ENCODE measurements around the gene LFNG. TPM values are rescaled to one million over a fixed set of nuclear protein-coding genes. Genes with fewer than 3 reads are reported as not detected.

Gene LFNG
- total and polyA plus RNA-seq, 9 of the 15 experiments (the other 6 are each of a cell fraction or from before 2014, with no cell fraction given): 0.03 to 0.89 (median 0.25) TPM; not detected in 1

GRCh38 chr7:2492038-2492437 lies 27.5 kb upstream of the LFNG start:
- Histone ChIP-seq H3K9ac (ENCODE audit: insufficient read depth in 1 of 2, low read depth in 2 of 2, low read length in 2 of 2) (no peak overlapping the region), H3K79me2 (ENCODE audit: control insufficient read depth, insufficient read depth, low read length) (no peaks in the 10 kb centered on the region), H3K9me3 (replicated peaks; ENCODE audit: control insufficient read depth, insufficient read depth, low read depth, low read length) (no peaks in the 10 kb centered on the region), H2AFZ (ENCODE audit: low read depth, low read length) (no peak overlapping the region), H3K4me2 (ENCODE audit: insufficient read depth, low read length) (no peak overlapping the region), H3K27ac (ENCODE audit: extremely low read depth, low read depth, low read length) (no peak overlapping the region), H4K20me1 (replicated peaks; ENCODE audit: control insufficient read depth, insufficient read depth, low read length) (no peaks in the 10 kb centered on the region), H3K9me1 (ENCODE audit: control insufficient read depth, insufficient read depth, low read length) (no peaks in the 10 kb centered on the region), H3K4me3 (no peak overlapping the region), H3K27me3 (ENCODE audit: control insufficient read depth in 2 of 2, insufficient read depth in 2 of 2, low read length in 2 of 2) (peaks cover 4 to 7% of the 10 kb centered on the region in 2 experiments; a peak in 3 of 5 replicates), H3K4me1 (replicated peaks in 1 of 2; ENCODE audit: control insufficient read depth in 2 of 2, insufficient read depth in 2 of 2, low read length in 2 of 2) (peaks cover 0 to 47% of the 10 kb centered on the region in 2 experiments; a peak in 2 of 5 replicates), H3K36me3 (ENCODE audit: control insufficient read depth, insufficient read depth, low read length) (no peaks in the 10 kb centered on the region)
- ChIA-PET POLR2A (no interaction called here), CTCF (ENCODE audit: low intra/inter-chr PET ratio) (no interaction called here)
- 0% methylated on average over 2 of the region's 2 CpGs for WGBS (ENCODE audit: insufficient coverage, low coverage, missing lambda C conversion rate)
- FAIRE-seq (no peak), DNase-seq (ENCODE audit: extremely low read depth in 1 of 4, low spot score in 3 of 4) (no peak), ATAC-seq (no peak)
- TF ChIP-seq POLR2AphosphoS2 (IDR thresholded peaks at IDR 0.05; ENCODE audit: low read length): no peak
- TF ChIP-seq, protein P1, sequence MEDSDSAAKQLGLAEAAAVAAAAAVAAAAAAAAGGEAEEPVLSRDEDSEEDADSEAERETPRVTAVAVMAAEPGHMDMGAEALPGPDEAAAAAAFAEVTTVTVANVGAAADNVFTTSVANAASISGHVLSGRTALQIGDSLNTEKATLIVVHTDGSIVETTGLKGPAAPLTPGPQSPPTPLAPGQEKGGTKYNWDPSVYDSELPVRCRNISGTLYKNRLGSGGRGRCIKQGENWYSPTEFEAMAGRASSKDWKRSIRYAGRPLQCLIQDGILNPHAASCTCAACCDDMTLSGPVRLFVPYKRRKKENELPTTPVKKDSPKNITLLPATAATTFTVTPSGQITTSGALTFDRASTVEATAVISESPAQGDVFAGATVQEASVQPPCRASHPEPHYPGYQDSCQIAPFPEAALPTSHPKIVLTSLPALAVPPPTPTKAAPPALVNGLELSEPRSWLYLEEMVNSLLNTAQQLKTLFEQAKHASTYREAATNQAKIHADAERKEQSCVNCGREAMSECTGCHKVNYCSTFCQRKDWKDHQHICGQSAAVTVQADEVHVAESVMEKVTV (CRISPR knock-in tag; IDR thresholded peaks at IDR 0.05): no peak
- TF ChIP-seq, protein P2, sequence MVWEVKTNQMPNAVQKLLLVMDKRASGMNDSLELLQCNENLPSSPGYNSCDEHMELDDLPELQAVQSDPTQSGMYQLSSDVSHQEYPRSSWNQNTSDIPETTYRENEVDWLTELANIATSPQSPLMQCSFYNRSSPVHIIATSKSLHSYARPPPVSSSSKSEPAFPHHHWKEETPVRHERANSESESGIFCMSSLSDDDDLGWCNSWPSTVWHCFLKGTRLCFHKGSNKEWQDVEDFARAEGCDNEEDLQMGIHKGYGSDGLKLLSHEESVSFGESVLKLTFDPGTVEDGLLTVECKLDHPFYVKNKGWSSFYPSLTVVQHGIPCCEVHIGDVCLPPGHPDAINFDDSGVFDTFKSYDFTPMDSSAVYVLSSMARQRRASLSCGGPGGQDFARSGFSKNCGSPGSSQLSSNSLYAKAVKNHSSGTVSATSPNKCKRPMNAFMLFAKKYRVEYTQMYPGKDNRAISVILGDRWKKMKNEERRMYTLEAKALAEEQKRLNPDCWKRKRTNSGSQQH (CRISPR knock-in tag; IDR thresholded peaks at IDR 0.05): no peak
- TF ChIP-seq ZNF12 (CRISPR knock-in tag; IDR thresholded peaks at IDR 0.05): no peak
- TF ChIP-seq NR3C1 (CRISPR knock-in tag; IDR thresholded peaks at IDR 0.05): no peak
- peak; percentile 89 for TF ChIP-seq EGR1 (conservative IDR thresholded peaks at IDR 0.05)
- TF ChIP-seq EHMT2 (IDR thresholded peaks at IDR 0.05): peak; percentile 21; the same call in 1 of the 2 replicates
- no peak for TF ChIP-seq TARDBP (IDR thresholded peaks at IDR 0.05)
- no peak for TF ChIP-seq MAFF (IDR thresholded peaks at IDR 0.05; ENCODE audit: low read length)
- no peak for TF ChIP-seq ZNF121 (CRISPR knock-in tag; conservative IDR thresholded peaks at IDR 0.05)
- intact Hi-C loops (cut with micrococcal nuclease) (no loop called here), in situ Hi-C loops (cut with MboI) (no loop called here)
- no TSS peak for BruUV-seq (replicated peaks)
